ENCODE data around the gene MLX.
"Not testable (repeated sequence)": the region's sequence is repeated elsewhere in the genome, so short reads cannot be mapped to it uniquely, and the experiment has no call there.

MLX gene

DNA sequence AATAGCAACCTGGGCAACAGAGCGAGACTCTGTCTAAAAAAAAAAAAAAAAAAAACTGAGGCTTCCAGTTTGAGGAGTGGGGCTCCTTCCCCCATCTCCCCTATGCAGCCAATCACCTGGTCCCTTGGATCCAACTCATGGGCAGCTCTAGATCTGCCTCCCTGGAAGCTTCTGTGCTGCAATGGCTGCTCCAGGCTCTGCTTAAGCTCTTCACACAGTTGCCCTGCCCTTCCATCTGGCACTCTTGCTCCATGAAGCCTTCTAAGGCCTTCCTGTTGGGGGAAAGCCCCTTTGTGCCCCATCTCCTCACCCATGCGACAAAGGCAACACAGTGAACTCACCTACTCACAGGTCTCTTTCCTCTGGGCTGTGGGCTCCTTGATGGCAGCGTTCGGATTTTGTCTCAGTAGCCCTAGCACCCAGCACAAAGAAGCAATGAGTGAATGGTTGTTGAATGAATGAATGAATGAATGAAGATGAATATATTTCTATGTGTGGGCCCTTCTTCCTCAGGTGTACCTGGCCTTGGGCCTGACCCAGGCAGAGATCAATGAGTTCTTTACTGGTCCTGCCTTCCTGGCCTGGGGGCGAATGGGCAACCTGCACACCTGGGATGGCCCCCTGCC, 29.0 kb upstream of the MLX start:
- Mint-ChIP-seq H3K9me3 (no peaks in the 10 kb centered on the region), H3K4me3 (peak overlapping the region; percentile 84 to 95 (median 88)), H3K36me3 (ENCODE audit: low read depth) (peaks cover 14% of the 10 kb centered on the region), H3K27ac (peak overlapping the region; percentile 9 to 57 (median 40)), H3K27me3 (ENCODE audit: low read depth) (no peaks in the 10 kb centered on the region), H3K4me1 (peaks cover 27% of the 10 kb centered on the region)
- TF ChIP-seq, protein P1, sequence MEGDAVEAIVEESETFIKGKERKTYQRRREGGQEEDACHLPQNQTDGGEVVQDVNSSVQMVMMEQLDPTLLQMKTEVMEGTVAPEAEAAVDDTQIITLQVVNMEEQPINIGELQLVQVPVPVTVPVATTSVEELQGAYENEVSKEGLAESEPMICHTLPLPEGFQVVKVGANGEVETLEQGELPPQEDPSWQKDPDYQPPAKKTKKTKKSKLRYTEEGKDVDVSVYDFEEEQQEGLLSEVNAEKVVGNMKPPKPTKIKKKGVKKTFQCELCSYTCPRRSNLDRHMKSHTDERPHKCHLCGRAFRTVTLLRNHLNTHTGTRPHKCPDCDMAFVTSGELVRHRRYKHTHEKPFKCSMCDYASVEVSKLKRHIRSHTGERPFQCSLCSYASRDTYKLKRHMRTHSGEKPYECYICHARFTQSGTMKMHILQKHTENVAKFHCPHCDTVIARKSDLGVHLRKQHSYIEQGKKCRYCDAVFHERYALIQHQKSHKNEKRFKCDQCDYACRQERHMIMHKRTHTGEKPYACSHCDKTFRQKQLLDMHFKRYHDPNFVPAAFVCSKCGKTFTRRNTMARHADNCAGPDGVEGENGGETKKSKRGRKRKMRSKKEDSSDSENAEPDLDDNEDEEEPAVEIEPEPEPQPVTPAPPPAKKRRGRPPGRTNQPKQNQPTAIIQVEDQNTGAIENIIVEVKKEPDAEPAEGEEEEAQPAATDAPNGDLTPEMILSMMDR (IDR thresholded peaks at IDR 0.05; ENCODE audit: unreplicated experiment in 3 of 3), result no peak

DNA sequence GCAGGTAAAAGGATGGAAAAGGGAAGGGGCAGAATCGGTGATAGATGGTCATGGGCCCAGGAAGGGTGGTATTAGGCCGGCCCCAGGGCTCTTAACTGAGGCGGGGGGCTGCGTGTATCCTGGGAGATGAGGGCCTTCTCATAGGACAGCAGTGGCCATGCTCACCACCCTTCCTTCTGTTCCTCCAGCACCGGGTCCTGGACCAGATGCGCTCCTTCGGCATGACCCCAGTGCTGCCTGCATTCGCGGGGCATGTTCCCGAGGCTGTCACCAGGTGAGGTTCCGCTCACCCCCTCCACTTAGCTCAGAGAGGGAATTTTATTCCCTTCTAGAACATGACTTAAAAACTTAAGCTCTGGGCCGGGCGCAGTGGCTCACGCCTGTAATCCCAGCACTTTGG, 28.4 kb upstream of the MLX start:
- no peaks in the 10 kb centered on the region for H3K27me3 Mint-ChIP-seq (ENCODE audit: low read depth)
- no peaks in the 10 kb centered on the region for H3K9me3 Mint-ChIP-seq
- H3K36me3 Mint-ChIP-seq (ENCODE audit: low read depth), result peaks cover 14% of the 10 kb centered on the region
- H3K4me3 Mint-ChIP-seq, result peak overlapping the region; percentile 84 to 95 (median 88)
- H3K27ac Mint-ChIP-seq, result no peak overlapping the region
- peaks cover 24% of the 10 kb centered on the region for H3K4me1 Mint-ChIP-seq
- TF ChIP-seq, protein P1 (IDR thresholded peaks at IDR 0.05; ENCODE audit: unreplicated experiment in 3 of 3), result no peak

DNA sequence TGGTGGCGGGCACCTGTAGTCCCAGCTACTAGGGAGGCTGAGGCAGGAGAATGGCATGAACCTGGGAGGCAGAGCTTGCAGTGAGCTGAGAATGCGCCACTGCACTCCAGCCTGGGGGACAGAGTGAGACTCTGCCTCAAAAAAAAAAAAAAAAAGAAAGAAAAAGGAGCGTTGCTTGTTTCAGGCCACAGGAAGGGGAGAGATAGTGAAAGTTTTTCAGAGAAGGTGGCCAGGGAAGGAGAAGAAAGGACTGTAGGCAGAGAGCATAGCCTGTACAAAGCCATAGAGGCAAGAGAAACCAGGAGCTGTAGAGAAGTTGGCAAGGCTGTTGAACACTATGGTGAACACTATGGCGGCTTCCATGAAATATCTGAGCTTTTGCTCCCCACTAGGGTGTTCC, 26.3 kb upstream of the MLX start:
- H3K4me3 Mint-ChIP-seq; H3K27me3 Mint-ChIP-seq (ENCODE audit: low read depth); H3K27ac Mint-ChIP-seq; H3K9me3 Mint-ChIP-seq: not testable (repeated sequence)
- peaks cover 18% of the 10 kb centered on the region for H3K36me3 Mint-ChIP-seq (ENCODE audit: low read depth)
- H3K4me1 Mint-ChIP-seq, result peaks cover 17% of the 10 kb centered on the region

DNA sequence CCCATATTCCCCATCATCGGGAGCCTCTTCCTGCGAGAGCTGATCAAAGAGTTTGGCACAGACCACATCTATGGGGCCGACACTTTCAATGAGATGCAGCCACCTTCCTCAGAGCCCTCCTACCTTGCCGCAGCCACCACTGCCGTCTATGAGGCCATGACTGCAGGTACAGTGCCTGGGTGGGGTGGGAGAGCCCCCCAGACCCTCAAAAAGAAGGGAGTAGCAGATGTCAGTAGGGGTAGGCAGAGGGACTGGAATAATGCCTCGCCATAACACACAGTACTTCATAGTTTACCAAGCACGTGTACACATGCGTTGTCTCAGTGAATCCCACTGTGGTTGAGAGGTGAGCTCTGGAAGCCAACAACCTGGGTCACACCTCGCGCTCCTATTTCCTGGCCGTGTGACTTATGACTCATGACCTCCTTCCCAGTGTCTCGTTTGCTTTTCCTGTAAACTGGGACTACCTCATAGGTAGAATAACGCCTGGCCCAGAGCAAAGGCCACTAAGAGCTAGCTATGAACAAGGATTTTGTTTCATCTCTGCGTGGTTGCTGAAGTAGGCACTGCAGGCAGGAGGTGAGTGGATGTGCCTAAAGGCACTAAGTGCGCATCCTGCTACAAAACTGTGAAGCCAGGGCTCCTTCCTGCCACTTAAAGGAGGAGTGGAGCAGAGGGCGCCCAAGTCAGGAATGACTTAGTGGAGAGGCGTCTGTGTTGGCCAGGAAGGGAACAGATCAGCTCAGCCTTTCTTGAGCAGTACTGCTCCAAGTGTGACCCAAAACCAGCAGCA, 25.7 kb upstream of the MLX start:
- H3K4me3 Mint-ChIP-seq, result peak overlapping the region in 2 of 3 experiments; percentile 8 to 26
- peaks cover 18% of the 10 kb centered on the region for H3K36me3 Mint-ChIP-seq (ENCODE audit: low read depth)
- no peaks in the 10 kb centered on the region for H3K9me3 Mint-ChIP-seq
- peaks cover 13% of the 10 kb centered on the region for H3K4me1 Mint-ChIP-seq
- TF ChIP-seq, protein P1 (IDR thresholded peaks at IDR 0.05; ENCODE audit: unreplicated experiment in 3 of 3), result no peak
- H3K27ac Mint-ChIP-seq, result no peak overlapping the region
- H3K27me3 Mint-ChIP-seq (ENCODE audit: low read depth), result no peaks in the 10 kb centered on the region

DNA sequence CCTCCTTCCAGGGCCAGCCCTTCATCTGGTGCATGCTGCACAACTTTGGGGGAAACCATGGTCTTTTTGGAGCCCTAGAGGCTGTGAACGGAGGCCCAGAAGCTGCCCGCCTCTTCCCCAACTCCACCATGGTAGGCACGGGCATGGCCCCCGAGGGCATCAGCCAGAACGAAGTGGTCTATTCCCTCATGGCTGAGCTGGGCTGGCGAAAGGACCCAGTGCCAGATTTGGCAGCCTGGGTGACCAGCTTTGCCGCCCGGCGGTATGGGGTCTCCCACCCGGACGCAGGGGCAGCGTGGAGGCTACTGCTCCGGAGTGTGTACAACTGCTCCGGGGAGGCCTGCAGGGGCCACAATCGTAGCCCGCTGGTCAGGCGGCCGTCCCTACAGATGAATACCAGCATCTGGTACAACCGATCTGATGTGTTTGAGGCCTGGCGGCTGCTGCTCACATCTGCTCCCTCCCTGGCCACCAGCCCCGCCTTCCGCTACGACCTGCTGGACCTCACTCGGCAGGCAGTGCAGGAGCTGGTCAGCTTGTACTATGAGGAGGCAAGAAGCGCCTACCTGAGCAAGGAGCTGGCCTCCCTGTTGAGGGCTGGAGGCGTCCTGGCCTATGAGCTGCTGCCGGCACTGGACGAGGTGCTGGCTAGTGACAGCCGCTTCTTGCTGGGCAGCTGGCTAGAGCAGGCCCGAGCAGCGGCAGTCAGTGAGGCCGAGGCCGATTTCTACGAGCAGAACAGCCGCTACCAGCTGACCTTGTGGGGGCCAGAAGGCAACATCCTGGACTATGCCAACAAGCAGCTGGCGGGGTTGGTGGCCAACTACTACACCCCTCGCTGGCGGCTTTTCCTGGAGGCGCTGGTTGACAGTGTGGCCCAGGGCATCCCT, 23.5 kb upstream of the MLX start:
- Mint-ChIP-seq H3K9me3 (no peaks in the 10 kb centered on the region), H3K36me3 (ENCODE audit: low read depth) (peaks cover 14% of the 10 kb centered on the region), H3K27ac (no peak overlapping the region), H3K4me3 (no peak overlapping the region), H3K4me1 (no peaks in the 10 kb centered on the region), H3K27me3 (ENCODE audit: low read depth) (peaks cover 6% of the 10 kb centered on the region)
- TF ChIP-seq, protein P1 (IDR thresholded peaks at IDR 0.05; ENCODE audit: unreplicated experiment in 3 of 3), result no peak

DNA sequence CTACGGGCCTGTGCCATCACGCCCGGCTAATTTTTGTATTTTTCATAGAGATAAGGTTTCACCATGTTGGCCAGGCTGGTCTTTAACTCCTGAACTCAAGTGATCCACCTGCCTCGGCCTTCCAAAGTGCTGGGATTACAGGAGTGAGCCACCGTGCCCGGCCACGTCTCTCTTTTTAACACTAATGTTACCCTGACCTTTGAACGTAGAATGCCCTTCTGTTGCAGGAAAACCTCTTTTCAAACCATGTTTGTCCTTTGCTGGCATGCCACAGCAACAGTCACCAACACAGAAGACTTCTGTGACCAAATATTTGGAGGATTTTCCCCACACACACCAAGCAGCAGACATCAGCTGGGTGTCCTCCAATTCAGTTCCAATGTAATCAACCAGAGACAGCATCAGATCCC, 22.0 kb upstream of the MLX start:
- H3K27me3 Mint-ChIP-seq (ENCODE audit: low read depth), result peaks cover 13% of the 10 kb centered on the region
- H3K4me3 Mint-ChIP-seq, result no peak overlapping the region
- no peaks in the 10 kb centered on the region for H3K9me3 Mint-ChIP-seq
- peaks cover 4% of the 10 kb centered on the region for H3K4me1 Mint-ChIP-seq
- no peak overlapping the region for H3K27ac Mint-ChIP-seq
- TF ChIP-seq, protein P1 (IDR thresholded peaks at IDR 0.05; ENCODE audit: unreplicated experiment in 3 of 3), result no peak
- H3K36me3 Mint-ChIP-seq (ENCODE audit: low read depth), result peaks cover 7% of the 10 kb centered on the region

DNA sequence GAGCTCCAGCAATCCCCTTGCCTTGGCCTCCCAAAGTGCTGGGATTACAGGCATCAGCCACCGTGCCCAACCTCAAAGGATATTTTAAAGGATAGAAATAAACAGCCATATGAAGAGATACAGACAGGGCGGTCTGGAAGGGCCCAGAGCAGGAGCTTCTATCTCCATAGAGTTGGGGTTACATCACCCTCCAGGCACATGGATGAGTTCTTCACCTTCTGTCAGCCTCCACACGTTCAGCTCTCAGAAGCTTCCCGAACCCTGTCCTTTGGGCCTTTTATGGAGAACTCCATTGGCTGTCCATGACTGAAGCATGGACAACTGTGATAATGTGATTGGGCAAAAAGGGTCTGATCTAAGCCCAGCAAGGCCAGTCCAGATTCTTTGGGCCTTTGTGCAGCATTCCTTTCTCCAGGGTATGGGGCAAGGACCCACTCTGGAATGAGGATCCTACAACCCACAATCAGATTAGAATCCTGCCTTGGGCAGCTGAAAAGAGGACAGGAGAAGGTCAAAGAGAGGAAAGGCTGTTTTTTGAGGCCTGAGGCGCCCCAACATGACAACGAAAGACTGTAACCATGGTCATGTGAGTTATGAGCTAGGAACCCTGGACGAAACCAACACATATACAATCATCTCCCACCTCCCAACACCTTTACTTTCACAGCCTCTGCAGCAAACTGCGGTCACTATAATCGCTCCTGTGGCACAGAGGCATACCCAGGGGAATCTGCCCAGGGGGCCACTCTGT, 21.0 kb upstream of the MLX start:
- H3K4me3 Mint-ChIP-seq; H3K36me3 Mint-ChIP-seq (ENCODE audit: low read depth); H3K27ac Mint-ChIP-seq; H3K4me1 Mint-ChIP-seq; H3K9me3 Mint-ChIP-seq: not testable (repeated sequence)
- H3K27me3 Mint-ChIP-seq (ENCODE audit: low read depth), result peaks cover 13% of the 10 kb centered on the region

Data from nephron (organoid).